ENCODE results near the gene VPS39.

DNA sequence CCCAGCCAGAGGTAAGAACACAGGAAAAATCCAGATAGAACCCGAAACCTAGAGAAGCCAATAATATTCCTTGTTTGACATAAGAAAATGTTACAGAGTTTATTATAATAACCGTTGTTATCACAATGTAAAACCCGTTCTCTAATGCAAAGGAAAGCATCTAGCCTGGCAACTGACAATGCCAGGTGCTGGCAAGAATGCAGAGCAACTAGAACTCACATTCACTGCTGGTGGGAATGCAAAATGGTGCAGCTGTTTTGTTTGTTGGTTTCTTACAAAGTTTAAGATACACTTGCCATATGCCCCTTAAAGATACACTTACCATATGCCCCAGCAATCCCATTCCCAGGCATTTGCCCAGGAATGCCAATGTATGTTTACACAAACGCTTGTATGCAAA lies 23.4 kb downstream of the VPS39 start:
- TF ChIP-seq, protein P1, sequence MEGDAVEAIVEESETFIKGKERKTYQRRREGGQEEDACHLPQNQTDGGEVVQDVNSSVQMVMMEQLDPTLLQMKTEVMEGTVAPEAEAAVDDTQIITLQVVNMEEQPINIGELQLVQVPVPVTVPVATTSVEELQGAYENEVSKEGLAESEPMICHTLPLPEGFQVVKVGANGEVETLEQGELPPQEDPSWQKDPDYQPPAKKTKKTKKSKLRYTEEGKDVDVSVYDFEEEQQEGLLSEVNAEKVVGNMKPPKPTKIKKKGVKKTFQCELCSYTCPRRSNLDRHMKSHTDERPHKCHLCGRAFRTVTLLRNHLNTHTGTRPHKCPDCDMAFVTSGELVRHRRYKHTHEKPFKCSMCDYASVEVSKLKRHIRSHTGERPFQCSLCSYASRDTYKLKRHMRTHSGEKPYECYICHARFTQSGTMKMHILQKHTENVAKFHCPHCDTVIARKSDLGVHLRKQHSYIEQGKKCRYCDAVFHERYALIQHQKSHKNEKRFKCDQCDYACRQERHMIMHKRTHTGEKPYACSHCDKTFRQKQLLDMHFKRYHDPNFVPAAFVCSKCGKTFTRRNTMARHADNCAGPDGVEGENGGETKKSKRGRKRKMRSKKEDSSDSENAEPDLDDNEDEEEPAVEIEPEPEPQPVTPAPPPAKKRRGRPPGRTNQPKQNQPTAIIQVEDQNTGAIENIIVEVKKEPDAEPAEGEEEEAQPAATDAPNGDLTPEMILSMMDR (IDR thresholded peaks at IDR 0.05; ENCODE audit: poor library complexity) = no peak
- TF ChIP-seq EZH2phosphoT487 (IDR thresholded peaks at IDR 0.05; ENCODE audit: low read depth, severe bottlenecking, unreplicated experiment) = no peak
- TF ChIP-seq EZH2 (IDR thresholded peaks at IDR 0.05; ENCODE audit: borderline replicate concordance) = no peak

All from hepatocyte (in vitro differentiated cells).